CD8-positive, alpha-beta memory T cell (primary cell): Measurements from ENCODE around the gene LAMB3. TPM values are rescaled to one million over a fixed set of nuclear protein-coding genes. Genes with fewer than 3 reads are reported as not detected.

Source experiments
- CTCF ChIA-PET: fragments of 350-600 bp; sonication (Branson Sonifier 250); formaldehyde crosslinking; loops from one replicate; lab custom pipeline; 2021; ENCODE audit warnings: antibody characterized with exemption; lab: Charles Lee
- POLR2A ChIA-PET: fragments of 350-600 bp; sonication (Branson Sonifier 250); formaldehyde crosslinking; loops from one replicate; lab custom pipeline; 2021; ENCODE audit warnings: antibody characterized with exemption; lab: Charles Lee
- DNase-seq, 5 donors: peaks; one replicate each; pipeline versions ENCODE4 v3.0.0 to v3.0.0-alpha.2; 2020 to 2022; ENCODE audit warnings: mixed read lengths in 1 of 5
- H3K27ac ChIP-seq: one replicate; pipeline ENCODE4 v1.7.0; 2013; ENCODE audit warnings: low read depth, mild to moderate bottlenecking, low read length, moderate library complexity
- H3K27me3 ChIP-seq: 2 replicates; pipeline ENCODE4 v1.7.0; 2013; ENCODE audit warnings: low read length, mild to moderate bottlenecking; ENCODE audit not compliant: insufficient read depth, poor library complexity, severe bottlenecking
- H3K36me3 ChIP-seq: 2 replicates; pipeline ENCODE4 v1.7.0; 2013; ENCODE audit warnings: mild to moderate bottlenecking, low read length, moderate library complexity; ENCODE audit not compliant: insufficient read depth
- H3K4me1 ChIP-seq: 2 replicates; pipeline ENCODE4 v1.7.0; 2013; ENCODE audit warnings: mild to moderate bottlenecking, low read length, moderate library complexity; ENCODE audit not compliant: insufficient read depth
- H3K4me3 ChIP-seq: 2 replicates; pipeline ENCODE4 v1.7.0; 2013; ENCODE audit warnings: mild to moderate bottlenecking, low read length
- H3K9me3 ChIP-seq: 2 replicates; pipeline ENCODE4 v1.7.0; 2013; ENCODE audit warnings: mild to moderate bottlenecking, low read length
- H3K27ac Mint-ChIP-seq, 8 donors: one replicate each; pipeline ENCODE4 v1.8.0; 2020 to 2021; ENCODE audit warnings: mixed read lengths in 8 of 8, mild to moderate bottlenecking in 6 of 8, inconsistent platforms in 3 of 8, moderate library complexity in 3 of 8
- H3K27me3 Mint-ChIP-seq, 2 donors: one replicate each; pipeline ENCODE4 v1.8.0; 2020 to 2021; ENCODE audit warnings: mixed read lengths in 2 of 2, mild to moderate bottlenecking in 1 of 2, moderate library complexity in 1 of 2
- H3K36me3 Mint-ChIP-seq, 3 donors: one replicate each; pipeline ENCODE4 v1.8.0; 2020 to 2021; ENCODE audit warnings: mixed read lengths in 3 of 3, inconsistent platforms in 1 of 3, mild to moderate bottlenecking in 1 of 3
- H3K4me1 Mint-ChIP-seq, 3 donors: one replicate each; pipeline ENCODE4 v1.8.0; 2020 to 2021; ENCODE audit warnings: mixed read lengths in 3 of 3, inconsistent platforms in 1 of 3, mild to moderate bottlenecking in 1 of 3
- H3K4me3 Mint-ChIP-seq, 7 donors: one replicate each; pipeline ENCODE4 v1.8.0; 2020 to 2021; ENCODE audit warnings: mixed read lengths in 7 of 7, mild to moderate bottlenecking in 6 of 7, moderate library complexity in 4 of 7, inconsistent platforms in 2 of 7
- H3K9me3 Mint-ChIP-seq, 5 donors: one replicate each; pipeline ENCODE4 v1.8.0; 2020 to 2022; ENCODE audit warnings: mixed read lengths in 5 of 5, mild to moderate bottlenecking in 3 of 5, moderate library complexity in 2 of 5, inconsistent platforms in 1 of 5
- polyA plus RNA-seq: library from polyadenylated mRNA; unstranded; fragments of 300-500 nt; fragmentation: Illumina TruSeq; gene quantifications from one replicate; pipeline ENCODE4 v1.2.3, GENCODE V29; 2021
- total RNA-seq, 2 experiments: library from RNA; stranded (reverse); gene quantifications; one replicate each; pipeline ENCODE4 v1.2.3, GENCODE V29; 2021

The LAMB3 gene
- total and polyA plus RNA-seq, 3 experiments from 2014 or later = 0.28 to 1.3 (median 0.92) TPM

DNA sequence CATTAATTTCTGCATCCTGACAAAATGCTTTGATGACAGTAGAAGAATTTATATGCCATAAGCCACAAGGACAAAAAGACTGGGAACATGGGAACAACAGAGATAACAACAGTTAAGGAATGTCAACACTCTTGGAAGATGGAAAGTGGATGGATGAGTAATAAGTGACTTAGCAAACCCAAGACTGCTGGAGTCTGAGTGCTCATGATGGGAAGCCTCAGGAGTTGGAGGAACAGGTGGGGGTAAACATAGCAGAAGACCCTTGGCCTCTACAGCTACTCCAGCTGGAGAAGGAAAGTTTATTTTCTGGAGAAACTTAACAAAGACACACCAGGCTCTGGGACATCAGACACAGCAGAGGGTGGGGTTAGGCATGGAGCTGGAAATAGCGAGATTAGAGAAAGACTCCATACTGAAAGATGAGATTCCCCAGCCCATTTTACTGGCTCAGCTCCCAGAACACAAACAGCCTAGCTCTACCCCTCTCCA, 36.6 kb upstream of the LAMB3 start:
- Mint-ChIP-seq H3K36me3 (no peaks in the 10 kb centered on the region), H3K4me1 (peaks cover 26 to 48% (median 31%) of the 10 kb centered on the region in 3 donors), H3K27me3 (no peaks in the 10 kb centered on the region), H3K27ac (peak overlapping the region in 3 of 8 donors; percentile 5 to 61 (median 26)), H3K9me3 (no peaks in the 10 kb centered on the region), H3K4me3 (no peak overlapping the region)
- Histone ChIP-seq H3K36me3 (no peaks in the 10 kb centered on the region), H3K4me1 (peaks cover 26% of the 10 kb centered on the region), H3K27me3 (no peaks in the 10 kb centered on the region), H3K27ac (no peak overlapping the region), H3K4me3 (no peak overlapping the region), H3K9me3 (no peaks in the 10 kb centered on the region)
- ChIA-PET CTCF (interaction anchor here (1.2 to 2.3 kb wide), 3 partner anchors 10 to 123 kb away, joined by 3 to 7 read pairs (median 4); no protein-coding TSS in a partner anchor), POLR2A (no interaction called here)
- no peak for DNase-seq

DNA sequence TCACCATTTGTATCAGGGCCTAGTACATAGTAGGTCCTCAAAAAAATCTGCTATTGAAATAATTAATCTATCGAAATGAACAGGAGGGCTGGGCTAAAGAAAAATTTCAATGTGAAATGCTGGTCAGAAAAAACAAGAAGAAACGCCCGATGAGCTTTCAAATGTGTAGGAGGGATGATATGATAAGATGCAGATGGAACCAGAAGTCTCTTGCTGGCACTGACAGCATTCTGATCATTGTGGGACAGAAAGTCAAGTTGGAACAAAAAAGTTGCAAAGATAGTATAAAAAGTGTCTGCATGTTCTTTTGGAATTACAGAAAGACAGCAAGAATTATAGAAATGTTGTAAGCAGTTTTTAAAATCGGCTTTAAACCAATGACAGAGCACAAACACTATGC, 34.1 kb upstream of the LAMB3 start:
- DNase-seq = no peak
- Histone ChIP-seq H3K4me3 (no peak overlapping the region), H3K9me3 (no peaks in the 10 kb centered on the region), H3K27ac (no peak overlapping the region), H3K36me3 (no peaks in the 10 kb centered on the region), H3K4me1 (peaks cover 26% of the 10 kb centered on the region), H3K27me3 (no peaks in the 10 kb centered on the region)
- peak overlapping the region in 4 of 7 donors; percentile 46 to 76 (median 60) for H3K4me3 Mint-ChIP-seq
- CTCF ChIA-PET = interaction anchor here (1.7 to 2.1 kb wide), 2 partner anchors 10 to 121 kb away, joined by 5 read pairs; no protein-coding TSS in a partner anchor
- H3K27ac Mint-ChIP-seq = peak overlapping the region in 5 of 8 donors; percentile 3 to 90 (median 14)
- POLR2A ChIA-PET = no interaction called here
- no peaks in the 10 kb centered on the region for H3K36me3 Mint-ChIP-seq
- H3K27me3 Mint-ChIP-seq = peaks cover 0 to 6% of the 10 kb centered on the region in 2 donors
- peaks cover 20 to 39% (median 27%) of the 10 kb centered on the region in 3 donors for H3K4me1 Mint-ChIP-seq
- H3K9me3 Mint-ChIP-seq = no peaks in the 10 kb centered on the region

DNA sequence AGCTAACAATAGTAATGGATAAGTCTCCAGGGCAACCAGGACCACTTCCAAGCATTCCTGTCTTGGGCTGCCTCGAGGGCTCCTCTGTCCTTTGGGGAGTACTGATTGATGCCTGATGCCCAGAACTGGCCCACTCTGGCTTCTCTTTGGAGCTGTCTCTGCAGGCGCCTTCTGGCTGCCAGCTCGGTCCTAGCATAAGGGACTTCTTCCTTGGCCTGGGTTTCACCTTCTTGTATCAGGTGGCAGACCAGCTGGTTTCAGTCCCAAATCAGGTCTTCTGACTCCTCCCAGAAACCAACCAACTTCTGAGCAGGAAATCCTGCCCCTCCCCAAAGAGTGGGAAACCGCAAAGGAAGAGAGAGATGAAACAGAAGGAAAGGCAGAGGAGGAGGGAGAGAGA, 33.6 kb upstream of the LAMB3 start:
- H3K4me1 Mint-ChIP-seq = peaks cover 20 to 39% (median 27%) of the 10 kb centered on the region in 3 donors
- H3K4me3 Mint-ChIP-seq = peak overlapping the region in 5 of 7 donors; percentile 36 to 76 (median 48)
- Histone ChIP-seq H3K4me1 (peaks cover 26% of the 10 kb centered on the region), H3K4me3 (peak overlapping the region; percentile 12), H3K9me3 (no peaks in the 10 kb centered on the region), H3K27me3 (no peaks in the 10 kb centered on the region), H3K27ac (no peak overlapping the region), H3K36me3 (no peaks in the 10 kb centered on the region)
- H3K36me3 Mint-ChIP-seq = peaks cover 0 to 3% (median 0%) of the 10 kb centered on the region in 3 donors
- no peak for DNase-seq
- H3K27me3 Mint-ChIP-seq = peaks cover 0 to 11% of the 10 kb centered on the region in 2 donors
- ChIA-PET CTCF (interaction anchor here (1.7 to 2.1 kb wide), 2 partner anchors 9 to 120 kb away, joined by 5 read pairs; no protein-coding TSS in a partner anchor), POLR2A (no interaction called here)
- no peaks in the 10 kb centered on the region for H3K9me3 Mint-ChIP-seq
- peak overlapping the region in 4 of 8 donors; percentile 61 to 90 (median 74) for H3K27ac Mint-ChIP-seq

DNA sequence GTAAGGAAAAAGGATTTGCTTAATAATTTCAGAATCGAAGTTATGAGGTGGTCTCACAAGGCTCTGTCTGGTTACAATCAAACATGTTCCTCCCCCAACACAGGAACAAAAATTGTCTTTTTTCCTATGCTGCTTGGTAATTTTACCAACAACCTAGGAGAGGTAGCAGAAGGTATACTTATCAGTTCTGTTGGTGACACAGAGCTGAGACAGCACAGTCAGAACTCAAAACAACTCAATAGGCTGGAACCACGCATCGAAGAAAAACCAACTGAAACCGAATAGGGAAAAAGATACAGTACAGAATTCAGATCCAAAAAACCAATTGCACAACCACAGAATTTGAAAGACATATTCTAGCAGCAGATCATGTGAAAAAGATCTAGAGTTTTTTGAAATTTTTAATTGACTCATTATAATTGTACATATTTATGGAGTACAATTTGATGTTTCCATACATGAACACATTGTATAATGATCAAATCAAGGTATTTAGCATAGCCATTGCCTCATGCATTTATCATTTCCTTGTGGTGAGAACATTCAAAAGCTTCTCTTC, 26.8 kb upstream of the LAMB3 start:
- H3K36me3 Mint-ChIP-seq = peaks cover 0 to 3% (median 0%) of the 10 kb centered on the region in 3 donors

DNA sequence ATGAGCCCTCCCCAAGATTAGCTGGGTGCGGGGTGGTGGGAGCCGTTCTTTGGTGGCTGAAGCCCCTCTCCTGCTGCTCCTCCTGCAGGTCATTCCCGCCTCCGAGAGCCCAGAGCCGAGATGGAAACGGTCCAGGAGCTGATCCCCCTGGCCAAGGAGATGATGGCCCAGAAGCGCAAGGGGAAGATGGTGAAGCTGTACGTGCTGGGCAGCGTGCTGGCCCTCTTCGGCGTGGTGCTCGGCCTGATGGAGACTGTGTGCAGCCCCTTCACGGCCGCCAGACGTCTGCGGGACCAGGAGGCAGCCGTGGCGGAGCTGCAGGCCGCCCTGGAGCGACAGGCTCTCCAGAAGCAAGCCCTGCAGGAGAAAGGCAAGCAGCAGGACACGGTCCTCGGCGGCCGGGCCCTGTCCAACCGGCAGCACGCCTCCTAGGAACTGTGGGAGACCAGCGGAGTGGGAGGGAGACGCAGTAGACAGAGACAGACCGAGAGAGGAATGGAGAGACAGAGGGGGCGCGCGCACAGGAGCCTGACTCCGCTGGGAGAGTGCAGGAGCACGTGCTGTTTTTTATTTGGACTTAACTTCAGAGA, 23.4 kb upstream of the LAMB3 start:
- ChIA-PET POLR2A (no interaction called here), CTCF (interaction anchor here (0.7 kb wide), 1 partner anchor 106 kb away, joined by 3 read pairs; no protein-coding TSS in a partner anchor)
- no peak for DNase-seq
- H3K27me3 Mint-ChIP-seq = peaks cover 13 to 71% of the 10 kb centered on the region in 2 donors
- Histone ChIP-seq H3K4me1 (peaks cover 25% of the 10 kb centered on the region), H3K4me3 (peak overlapping the region; percentile 46), H3K27me3 (peaks cover 9% of the 10 kb centered on the region), H3K27ac (no peak overlapping the region), H3K9me3 (no peaks in the 10 kb centered on the region), H3K36me3 (no peaks in the 10 kb centered on the region)
- H3K4me3 Mint-ChIP-seq = peak overlapping the region in 6 of 7 donors; percentile 46 to 84 (median 67)
- peak overlapping the region in 2 of 8 donors; percentile 12 to 78 for H3K27ac Mint-ChIP-seq
- peaks cover 0 to 4% (median 0%) of the 10 kb centered on the region in 3 donors for H3K36me3 Mint-ChIP-seq
- H3K4me1 Mint-ChIP-seq = peaks cover 28 to 41% (median 41%) of the 10 kb centered on the region in 3 donors
- no peaks in the 10 kb centered on the region for H3K9me3 Mint-ChIP-seq

More for the DNA sequence above, 26.8 kb upstream of the LAMB3 start:
- H3K4me1 Mint-ChIP-seq = peaks cover 16 to 26% (median 17%) of the 10 kb centered on the region in 3 donors
- peaks cover 10 to 69% of the 10 kb centered on the region in 2 donors for H3K27me3 Mint-ChIP-seq
- Histone ChIP-seq H3K4me3 (no peak overlapping the region), H3K36me3 (no peaks in the 10 kb centered on the region), H3K27me3 (peaks cover 9% of the 10 kb centered on the region), H3K4me1 (peaks cover 12% of the 10 kb centered on the region), H3K27ac (no peak overlapping the region), H3K9me3 (no peaks in the 10 kb centered on the region)
- ChIA-PET CTCF (no interaction called here), POLR2A (no interaction called here)
- DNase-seq = no peak
- no peaks in the 10 kb centered on the region for H3K9me3 Mint-ChIP-seq
- H3K4me3 Mint-ChIP-seq = no peak overlapping the region
- H3K27ac Mint-ChIP-seq = no peak overlapping the region

DNA sequence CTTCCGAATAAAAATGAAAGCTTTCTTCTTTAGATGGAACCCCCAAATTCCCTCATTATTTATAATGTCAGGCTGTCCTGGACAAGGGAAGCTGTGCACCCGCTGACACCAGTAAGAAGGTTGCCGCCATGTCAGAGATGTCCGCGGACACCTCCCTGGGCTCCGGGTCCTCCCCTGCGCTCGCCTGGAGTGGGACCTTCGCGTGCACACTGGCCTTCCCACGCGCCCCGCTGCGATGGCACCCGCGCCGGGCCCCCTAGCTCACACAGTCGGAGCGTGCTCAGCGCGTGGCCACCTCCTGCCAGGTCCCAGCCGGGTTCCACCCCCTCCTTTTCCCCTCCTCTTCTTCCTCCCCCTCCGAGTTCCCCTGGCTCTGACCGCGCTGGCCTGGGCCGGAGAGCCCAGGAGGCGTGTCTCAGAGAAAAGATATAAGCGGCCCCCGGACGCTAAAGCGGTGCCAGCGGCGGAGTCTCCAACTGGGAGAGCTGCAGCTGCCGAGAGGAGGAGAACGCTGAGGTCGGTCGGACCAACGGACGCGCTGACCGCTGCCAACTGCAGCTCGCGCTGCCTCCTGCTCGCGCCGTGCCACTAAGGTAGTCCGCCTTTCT, 22.8 kb upstream of the LAMB3 start, which contains the start of gene G0S2:
Gene G0S2, plus strand, starts transcription at position 456 of the 608 bp plus-strand sequence. CDS start 273 bp downstream, outside the sequence.
- no peak for DNase-seq
- Histone ChIP-seq H3K36me3 (no peaks in the 10 kb centered on the region), H3K4me1 (peaks cover 25% of the 10 kb centered on the region), H3K9me3 (no peaks in the 10 kb centered on the region), H3K27me3 (peaks cover 9% of the 10 kb centered on the region), H3K4me3 (peak within 1 kb of the TSS; percentile 46), H3K27ac (no peak within 1 kb of the TSS)
- Mint-ChIP-seq H3K27ac (peak within 1 kb of the TSS in 4 of 8 donors; percentile 12 to 78 (median 46)), H3K4me1 (peaks cover 28 to 41% (median 41%) of the 10 kb centered on the region in 3 donors), H3K36me3 (peaks cover 0 to 4% (median 0%) of the 10 kb centered on the region in 3 donors), H3K27me3 (peaks cover 13 to 65% of the 10 kb centered on the region in 2 donors), H3K9me3 (no peaks in the 10 kb centered on the region), H3K4me3 (peak within 1 kb of the TSS in 6 of 7 donors; percentile 46 to 84 (median 67))
- ChIA-PET POLR2A (no interaction called here), CTCF (interaction anchor here (0.6 to 0.7 kb wide), 2 partner anchors 105 to 476 kb away, joined by 3 to 6 read pairs; no protein-coding TSS in a partner anchor)

DNA sequence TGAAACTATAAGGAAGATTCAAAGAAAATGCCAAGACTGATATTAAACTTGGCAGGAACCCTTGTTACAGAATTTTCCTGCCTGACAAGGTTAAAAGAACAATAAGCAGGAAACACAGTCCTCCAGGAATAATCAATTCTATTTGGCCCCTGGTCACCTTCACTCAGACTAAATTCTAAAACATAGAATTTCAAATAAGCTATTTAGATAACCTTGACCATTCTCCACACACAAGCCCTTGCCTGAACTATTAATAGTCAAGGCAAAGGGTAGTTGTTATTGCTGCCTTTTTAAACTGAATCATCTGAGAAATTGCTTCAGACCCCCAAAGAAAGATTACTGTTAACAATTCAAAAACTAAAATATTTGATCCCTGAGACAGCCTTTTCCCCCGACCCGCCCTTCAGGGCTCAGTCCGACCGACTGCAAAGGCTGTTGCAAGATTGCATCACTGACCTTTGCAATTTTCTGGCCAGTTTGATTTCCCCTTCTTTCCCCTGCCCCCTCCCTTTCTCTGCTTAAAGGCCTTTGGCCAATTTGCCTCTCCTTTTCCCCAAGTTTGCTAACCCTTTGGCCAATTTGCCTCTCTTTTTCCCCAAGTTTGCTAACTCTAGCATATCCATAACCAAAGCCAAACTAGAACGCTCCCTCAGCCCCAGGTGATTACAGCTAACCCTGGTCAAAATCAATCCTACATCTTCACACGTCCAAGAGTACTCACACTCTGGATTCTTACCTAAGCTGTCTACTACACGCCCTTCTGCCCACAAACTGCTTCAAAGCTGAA, 21.6 kb upstream of the LAMB3 start:
- H3K4me3 ChIP-seq = no peak overlapping the region
- POLR2A ChIA-PET = no interaction called here
- H3K27ac ChIP-seq = no peak overlapping the region
- Mint-ChIP-seq H3K4me3 (peak overlapping the region in 3 of 7 donors; percentile 66 to 70 (median 68)), H3K4me1 (peaks cover 28 to 41% (median 41%) of the 10 kb centered on the region in 3 donors), H3K36me3 (peaks cover 0 to 4% (median 0%) of the 10 kb centered on the region in 3 donors), H3K27me3 (peaks cover 13 to 54% of the 10 kb centered on the region in 2 donors), H3K27ac (peak overlapping the region in 2 of 8 donors; percentile 14 to 78), H3K9me3 (no peaks in the 10 kb centered on the region)
- H3K4me1 ChIP-seq = peaks cover 25% of the 10 kb centered on the region
- H3K9me3 ChIP-seq = no peaks in the 10 kb centered on the region
- no peaks in the 10 kb centered on the region for H3K36me3 ChIP-seq
- H3K27me3 ChIP-seq = peaks cover 9% of the 10 kb centered on the region
- CTCF ChIA-PET = no interaction called here
- no peak for DNase-seq
